ENCODE data around the gene SDHB. TPM values are rescaled to one million over a fixed set of nuclear protein-coding genes. Genes with fewer than 3 reads are reported as not detected.

SDHB gene
- 201 and 208 TPM in 2 replicates for polyA plus RNA-seq (2014; cell fraction: cytosol; rRNA removed)
- 126 and 129 TPM in 2 replicates for polyA plus RNA-seq (2014; cell fraction: nucleus; rRNA removed)

- DNase-seq (ENCODE audit: low spot score): peak; percentile 95
Measured at GRCh38 chr1:17053685-17054410, at the start of gene SDHB. Gene SDHB (minus strand): TSS chr1:17054032. CDS start chr1:17054019, 13 bp downstream.

GRCh38 chr1:17102232-17102631, 48.4 kb upstream of the SDHB start:
- DNase-seq (ENCODE audit: low spot score): no peak

- DNase-seq (ENCODE audit: low spot score): no peak
Measured at GRCh38 chr1:17101261-17101660, 47.4 kb upstream of the SDHB start.

GRCh38 chr1:17099616-17100340, 45.9 kb upstream of the SDHB start:
- no peak for DNase-seq (ENCODE audit: low spot score)

GRCh38 chr1:17098446-17099317, 44.9 kb upstream of the SDHB start:
- DNase-seq (ENCODE audit: low spot score): no peak

- DNase-seq (ENCODE audit: low spot score): no peak
Measured at GRCh38 chr1:17097787-17098186, 44.0 kb upstream of the SDHB start.

- no peak for DNase-seq (ENCODE audit: low spot score)
Measured at GRCh38 chr1:17097147-17097546, 43.3 kb upstream of the SDHB start.

GRCh38 chr1:17096584-17096983, 42.8 kb upstream of the SDHB start:
- no peak for DNase-seq (ENCODE audit: low spot score)

GRCh38 chr1:17095141-17095540, 41.3 kb upstream of the SDHB start:
- DNase-seq (ENCODE audit: low spot score): no peak

- no peak for DNase-seq (ENCODE audit: low spot score)
Measured at GRCh38 chr1:17094664-17095063, 40.8 kb upstream of the SDHB start.

- no peak for DNase-seq (ENCODE audit: low spot score)
Measured at GRCh38 chr1:17093822-17094393, 40.1 kb upstream of the SDHB start.

GRCh38 chr1:17091252-17091651, 37.4 kb upstream of the SDHB start:
- no peak for DNase-seq (ENCODE audit: low spot score)

GRCh38 chr1:17089506-17089905, 35.7 kb upstream of the SDHB start:
- DNase-seq (ENCODE audit: low spot score): no peak

- DNase-seq (ENCODE audit: low spot score): no peak
Measured at GRCh38 chr1:17086751-17087150, 32.9 kb upstream of the SDHB start.

- no peak for DNase-seq (ENCODE audit: low spot score)
Measured at GRCh38 chr1:17084787-17085186, 31.0 kb upstream of the SDHB start.

- DNase-seq (ENCODE audit: low spot score): no peak
Measured at GRCh38 chr1:17082761-17083160, 28.9 kb upstream of the SDHB start.

- no peak for DNase-seq (ENCODE audit: low spot score)
Measured at GRCh38 chr1:17081439-17081838, 27.6 kb upstream of the SDHB start.

GRCh38 chr1:17080880-17081279, 27.0 kb upstream of the SDHB start:
- no peak for DNase-seq (ENCODE audit: low spot score)

- DNase-seq (ENCODE audit: low spot score): no peak
Measured at GRCh38 chr1:17080085-17080759, 26.4 kb upstream of the SDHB start.

GRCh38 chr1:17078991-17079868, 25.4 kb upstream of the SDHB start:
- DNase-seq (ENCODE audit: low spot score): no peak

All from SK-N-DZ (cell line).